ENCODE results near the gene FBXO17.
"Not testable (repeated sequence)": the region's sequence is repeated elsewhere in the genome, so short reads cannot be mapped to it uniquely, and the experiment has no call there.

Gene FBXO17

GRCh38 chr19:38944981-38945506, 30.5 kb downstream of the FBXO17 start:
- DNase-seq (ENCODE audit: low spot score) = no peak

GRCh38 chr19:38942471-38943181, 32.9 kb downstream of the FBXO17 start:
- DNase-seq (ENCODE audit: low spot score) = no peak

DNA sequence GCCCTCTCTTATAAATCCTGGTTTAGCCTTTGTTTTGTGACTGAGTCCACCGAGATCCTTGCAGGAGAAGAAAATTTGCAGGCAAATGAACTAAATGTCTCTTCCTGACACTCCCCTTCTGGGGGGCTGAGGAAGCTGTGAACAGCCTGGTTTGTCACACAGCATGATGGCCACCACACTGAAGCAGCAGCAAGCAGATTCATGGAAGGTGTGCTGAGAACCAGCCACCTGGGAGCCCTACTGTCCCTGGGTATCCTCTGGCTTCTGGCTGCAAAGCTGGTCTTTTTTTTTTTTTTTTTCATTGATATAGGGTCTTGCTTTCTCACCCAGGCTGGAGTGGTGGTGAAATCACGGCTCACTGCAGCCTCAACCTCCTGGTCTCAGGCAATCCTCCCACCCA, 33.6 kb downstream of the FBXO17 start:
- no peak for DNase-seq (ENCODE audit: low spot score)

DNA sequence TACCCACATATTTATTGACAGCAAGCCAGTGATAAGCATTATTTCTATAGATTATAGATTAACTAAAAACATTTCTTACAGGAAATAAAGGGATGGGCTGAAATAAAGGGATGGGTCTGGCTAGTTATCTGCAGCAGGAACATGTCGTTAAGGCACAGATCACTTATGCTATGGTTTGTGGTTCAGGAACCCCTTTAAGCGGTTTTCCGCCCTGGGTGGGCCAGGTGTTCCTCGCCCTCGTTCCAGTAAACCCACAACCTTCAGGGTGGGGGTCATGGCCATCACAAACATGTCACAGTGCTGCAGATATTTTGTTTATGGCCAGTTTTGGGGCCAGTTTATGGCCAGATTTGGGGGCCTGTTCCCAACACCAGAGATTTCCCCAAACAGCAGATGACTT, 34.1 kb downstream of the FBXO17 start:
- not testable (repeated sequence) for DNase-seq (ENCODE audit: low spot score)

DNA sequence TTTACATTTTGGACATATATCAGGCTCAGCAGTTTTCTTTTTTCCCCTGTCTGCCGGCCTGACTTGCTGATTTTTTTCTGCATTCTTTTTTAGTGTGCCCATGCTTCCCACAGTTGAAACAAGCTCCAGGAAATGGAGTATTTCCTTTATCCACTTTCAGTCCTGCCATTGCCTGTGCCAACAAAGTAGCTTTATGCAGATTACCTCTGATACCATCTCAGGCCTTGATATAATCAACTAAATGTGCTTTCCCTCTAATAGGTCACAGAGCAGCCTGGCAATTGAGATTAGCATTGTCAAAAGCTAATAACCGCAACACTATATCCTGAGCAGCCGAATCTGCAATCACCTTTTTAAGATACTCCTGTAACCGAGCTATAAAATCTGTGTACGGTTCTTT, 35.6 kb downstream of the FBXO17 start:
- DNase-seq (ENCODE audit: low spot score) = no peak

- no peak for DNase-seq (ENCODE audit: low spot score)
These were observed 42.0 kb downstream of the FBXO17 start for GRCh38 chr19:38933544-38933943.

DNA sequence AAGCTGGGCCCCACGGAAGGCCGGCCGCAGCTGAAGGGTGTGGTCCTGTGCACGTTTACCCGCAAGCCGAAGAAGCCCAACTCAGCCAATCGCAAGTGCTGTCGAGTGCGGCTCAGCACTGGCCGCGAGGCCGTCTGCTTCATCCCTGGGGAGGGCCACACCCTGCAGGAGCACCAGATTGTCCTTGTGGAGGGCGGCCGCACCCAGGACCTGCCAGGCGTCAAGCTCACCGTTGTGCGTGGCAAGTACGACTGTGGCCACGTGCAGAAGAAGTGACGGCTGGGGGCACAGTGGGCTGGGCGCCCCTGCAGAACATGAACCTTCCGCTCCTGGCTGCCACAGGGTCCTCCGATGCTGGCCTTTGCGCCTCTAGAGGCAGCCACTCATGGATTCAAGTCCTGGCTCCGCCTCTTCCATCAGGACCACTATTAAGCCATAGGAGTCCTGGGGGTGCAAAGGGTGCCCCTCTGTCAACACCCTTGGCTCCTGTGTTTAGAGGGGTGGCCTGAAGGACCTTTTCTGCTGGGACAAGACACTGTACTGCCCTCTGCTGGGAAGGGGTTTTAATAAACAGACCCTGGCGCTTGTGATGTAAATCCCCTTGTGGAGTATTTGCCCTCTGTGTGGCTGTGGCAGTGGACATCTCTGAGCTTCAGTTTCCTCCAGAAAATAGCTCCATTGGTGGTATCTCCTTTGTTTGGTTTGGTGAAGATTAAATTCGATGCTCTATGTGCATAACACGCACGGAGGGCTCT, 42.9 kb downstream of the FBXO17 start:
- DNase-seq (ENCODE audit: low spot score) = no peak

DNA sequence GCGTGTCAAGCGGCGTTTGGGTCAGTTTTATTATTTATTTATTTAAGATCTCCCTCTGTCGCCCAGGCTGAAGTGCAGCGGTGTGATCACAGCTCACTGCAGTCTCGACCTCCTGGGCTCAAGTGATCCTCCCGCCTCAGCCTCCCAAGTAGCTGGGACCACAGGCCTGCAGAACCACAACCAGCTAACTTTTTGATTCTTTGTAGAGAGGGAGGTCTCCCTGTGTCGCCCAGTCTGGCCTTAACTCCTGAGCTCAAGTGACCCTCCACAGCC, 44.1 kb downstream of the FBXO17 start:
- DNase-seq (ENCODE audit: low spot score) = no peak

DNA sequence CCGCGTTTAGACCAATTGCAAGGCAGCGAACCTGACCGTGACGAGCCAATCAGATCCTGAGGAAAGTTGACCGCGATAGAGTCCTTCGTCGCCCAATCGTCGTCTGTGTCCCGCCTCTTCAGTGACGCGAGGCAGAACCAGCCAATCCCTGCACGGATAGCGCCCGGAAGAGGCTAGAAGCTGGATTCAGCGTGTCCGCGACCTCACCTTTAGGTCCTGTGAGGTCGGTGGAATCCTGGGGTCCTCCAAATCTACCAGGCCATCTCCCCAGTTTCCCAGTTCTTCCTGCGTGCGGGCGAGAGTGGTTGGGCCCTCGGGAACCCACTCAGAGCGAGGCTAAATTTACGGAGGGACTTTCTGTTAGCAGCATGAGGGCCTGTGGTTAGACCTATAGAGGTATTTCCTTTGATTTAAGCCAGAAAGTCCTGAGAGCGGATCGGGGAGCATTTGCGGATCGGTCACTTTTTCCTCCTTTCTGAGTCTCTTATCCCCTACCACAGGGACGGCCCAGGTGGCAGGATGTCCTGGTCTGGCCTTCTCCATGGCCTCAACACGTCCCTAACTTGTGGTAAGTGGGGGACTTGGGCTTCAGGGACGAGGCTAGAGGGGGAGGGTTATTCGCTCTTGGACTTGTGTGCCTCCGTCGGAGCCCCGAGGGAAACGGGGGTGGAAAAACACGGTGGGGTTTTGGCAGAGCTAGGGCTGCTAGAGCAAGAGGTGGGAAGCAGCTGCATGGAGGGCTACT, 44.6 kb downstream of the FBXO17 start, which contains the start of gene MRPS12:
Gene MRPS12, plus strand, starts transcription at position 169 of the 745 bp plus-strand sequence. Its CDS starts 351 bp downstream, at position 520.
- peak; percentile 99 for DNase-seq (ENCODE audit: low spot score)

- peak; percentile 95 for DNase-seq (ENCODE audit: low spot score)
These were observed 45.4 kb downstream of the FBXO17 start, which contains the start of gene SARS2 for GRCh38 chr19:38929929-38930775. Gene SARS2 (minus strand): TSS chr19:38930763. CDS start chr19:38930736, 27 bp downstream.

- DNase-seq (ENCODE audit: low spot score) = no peak
These were observed 47.0 kb downstream of the FBXO17 start for GRCh38 chr19:38928391-38929001.

GRCh38 chr19:38924388-38924787, 51.2 kb downstream of the FBXO17 start:
- no peak for DNase-seq (ENCODE audit: low spot score)

DNA sequence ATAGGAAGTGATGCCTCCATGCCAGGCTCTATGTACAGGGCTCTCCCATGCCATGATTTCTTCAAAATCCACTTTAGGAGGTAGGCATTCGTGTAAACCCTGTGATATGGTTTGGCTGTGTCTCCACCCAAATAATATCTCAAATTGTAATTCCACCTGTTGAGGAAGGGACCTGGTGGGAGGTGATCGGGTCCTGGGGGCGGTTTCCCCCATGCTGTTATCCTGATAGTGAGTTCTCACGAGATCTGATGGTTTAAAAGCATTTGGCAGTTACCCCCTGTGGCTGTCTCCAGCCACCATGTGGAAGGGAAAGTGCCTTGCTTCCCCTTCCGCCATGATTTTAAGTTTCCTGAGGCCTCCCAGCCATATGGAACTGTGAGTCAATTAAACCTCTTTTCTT, 53.1 kb downstream of the FBXO17 start:
- no peak for DNase-seq (ENCODE audit: low spot score)

DNA sequence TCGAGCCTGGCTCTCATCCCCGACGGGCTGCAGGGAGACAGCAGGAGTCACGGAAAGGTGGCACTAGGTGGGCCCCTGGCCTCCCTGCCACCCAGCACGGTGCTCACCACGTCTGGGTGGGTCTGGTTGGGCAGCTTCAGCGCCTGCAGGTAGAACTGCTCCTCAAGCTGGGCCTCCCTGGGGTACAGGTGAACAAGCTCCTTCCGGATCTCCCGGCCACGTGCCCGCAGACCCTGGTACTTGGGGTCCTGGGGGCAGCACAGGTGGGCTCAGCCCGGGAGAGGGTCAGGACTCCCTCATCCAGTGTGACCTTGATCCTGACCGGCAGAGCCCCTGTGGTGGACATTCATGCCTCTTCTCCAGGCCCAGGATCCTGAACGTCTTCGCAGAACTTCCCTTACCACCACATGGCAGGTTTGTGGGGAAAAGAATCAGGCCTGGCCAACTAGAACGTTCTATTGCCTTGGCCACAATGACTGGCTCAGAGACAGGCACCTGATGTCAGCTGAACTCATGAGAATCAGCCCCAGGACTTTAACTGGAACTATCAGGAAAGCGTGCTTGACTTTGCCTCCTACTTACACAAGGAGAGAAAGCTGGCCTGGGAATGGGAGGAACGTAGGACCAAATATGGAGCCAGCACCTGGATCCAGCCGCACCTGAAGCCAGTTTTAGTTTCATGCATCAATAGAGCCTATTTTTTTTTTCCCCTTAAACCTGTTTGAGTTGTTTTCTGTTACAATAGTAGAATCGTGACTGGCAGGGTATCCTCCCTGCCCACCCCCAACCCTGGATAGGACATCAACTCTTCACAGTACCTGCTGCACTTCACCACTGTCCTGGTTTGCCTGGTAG, 53.9 kb downstream of the FBXO17 start:
- no peak for DNase-seq (ENCODE audit: low spot score)

DNA sequence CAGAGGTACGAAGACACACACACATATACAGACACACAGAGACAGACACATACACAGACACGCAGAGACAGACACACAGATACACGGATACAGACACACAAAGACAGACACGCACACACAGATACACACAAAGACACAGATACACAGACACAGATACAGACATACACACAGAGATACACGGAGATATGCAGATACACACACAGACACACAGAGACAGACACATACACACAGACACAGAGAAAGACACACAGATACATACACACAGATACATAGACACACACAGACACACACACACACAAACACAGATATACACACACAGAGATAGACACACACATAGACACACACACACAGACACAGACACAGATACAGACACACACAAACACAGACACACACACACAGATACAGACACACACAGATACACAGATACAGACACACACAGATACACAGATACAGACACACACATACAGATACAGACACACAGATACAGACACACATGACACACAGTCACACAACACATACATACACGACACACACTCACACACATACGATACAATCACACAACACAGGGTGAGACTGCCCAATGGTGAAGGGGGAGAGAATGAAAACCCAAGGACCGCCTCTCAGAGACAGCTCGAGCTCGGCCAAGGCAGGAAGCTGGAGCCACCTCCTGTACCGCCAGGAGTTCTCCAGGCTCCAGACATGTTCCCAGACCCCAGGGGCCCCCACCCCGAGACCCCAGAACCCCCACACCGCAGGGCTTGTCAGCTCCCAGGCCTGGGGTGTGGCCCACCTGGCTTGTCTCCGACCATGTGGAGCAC, 54.7 kb downstream of the FBXO17 start:
- DNase-seq (ENCODE audit: low spot score) = no peak

DNA sequence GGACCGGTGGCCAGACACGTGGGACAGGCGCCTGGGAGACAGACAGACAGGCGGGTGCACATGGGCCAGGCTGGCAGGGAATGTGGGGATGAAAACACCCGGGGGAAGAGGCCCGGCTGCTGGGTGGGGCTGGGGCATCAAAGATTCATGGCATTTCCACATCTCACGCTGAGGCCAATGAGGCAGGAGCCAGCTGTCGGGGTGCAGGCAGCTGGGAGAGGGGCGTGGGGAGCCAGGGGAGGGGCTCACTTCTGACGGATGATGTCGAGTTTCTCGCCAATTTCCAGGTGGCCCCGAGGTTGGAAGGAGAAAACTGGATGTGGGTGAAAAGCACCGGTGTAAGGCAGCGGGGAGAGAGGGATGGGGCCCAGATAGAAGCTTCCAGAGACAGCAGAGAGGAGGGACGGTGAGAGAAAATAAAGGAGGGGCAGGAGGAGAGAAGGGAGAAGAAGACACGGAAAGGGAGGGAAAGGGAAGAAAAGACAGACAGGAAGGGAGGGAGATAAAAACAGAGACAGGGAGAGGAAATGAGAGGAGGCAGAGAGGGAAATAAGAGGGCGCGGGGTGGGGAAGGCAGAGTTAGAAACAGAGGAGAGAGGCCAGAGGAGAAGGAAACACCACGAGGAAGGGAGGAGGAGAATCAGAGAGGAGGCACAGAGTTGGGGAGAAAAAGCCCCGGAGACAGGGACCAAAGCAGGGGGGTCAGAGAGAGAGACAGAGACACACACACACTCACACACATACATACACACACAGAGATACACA, 55.5 kb downstream of the FBXO17 start:
- no peak for DNase-seq (ENCODE audit: low spot score)

DNA sequence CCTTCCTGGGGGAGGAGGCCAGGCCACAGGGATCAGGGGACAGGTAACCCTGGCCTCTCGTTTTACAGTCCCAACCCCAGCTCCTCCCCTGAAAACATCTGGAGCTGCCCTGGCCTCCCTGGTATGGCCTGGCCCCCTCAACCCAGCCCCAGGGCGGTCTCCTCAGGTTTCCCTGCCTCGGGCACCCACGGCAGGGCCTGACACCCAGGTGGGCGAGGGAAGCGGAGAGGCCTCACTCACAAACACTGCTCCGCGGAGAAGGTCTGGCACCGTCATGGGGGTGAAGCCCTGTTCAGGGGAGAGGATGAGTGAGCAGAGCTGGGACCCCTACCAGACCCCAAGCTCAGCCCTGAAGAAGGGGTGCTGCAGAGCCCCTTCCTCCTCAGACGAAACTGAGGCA, 57.0 kb downstream of the FBXO17 start:
- no peak for DNase-seq (ENCODE audit: low spot score)

DNA sequence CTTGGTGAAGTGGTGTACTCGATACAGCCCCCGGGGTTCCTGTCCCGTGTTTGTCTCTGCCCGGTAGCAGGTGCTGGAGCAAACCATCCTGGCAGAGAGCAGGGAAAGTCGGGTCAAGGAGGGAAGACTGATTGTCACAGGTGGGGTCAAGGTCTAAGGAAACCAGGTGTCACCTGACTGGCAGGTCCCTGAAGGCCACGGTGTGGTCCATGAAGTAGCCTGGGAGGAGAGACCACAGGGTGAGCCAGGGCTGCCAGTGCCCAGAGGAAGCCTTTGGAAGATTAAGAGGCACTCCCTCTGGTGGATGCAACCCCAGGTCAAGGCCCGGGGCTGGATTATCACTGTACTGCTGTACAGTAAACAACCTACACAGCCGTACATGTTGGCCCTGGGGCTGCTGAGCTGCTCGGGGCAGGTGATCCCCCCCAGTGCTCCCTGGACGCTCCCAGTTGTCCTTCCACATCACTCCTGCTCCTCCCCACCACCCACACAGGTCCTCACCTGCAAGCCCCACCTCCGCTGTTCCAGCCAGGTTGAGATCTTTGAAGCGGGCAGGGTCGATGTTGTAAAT, 57.5 kb downstream of the FBXO17 start:
- DNase-seq (ENCODE audit: low spot score) = no peak

All from globus pallidus (tissue), 1 donor.